GM21529 (cell line): Measurements from ENCODE around the gene ACSF2.
"Not testable (repeated sequence)": the region's sequence is repeated elsewhere in the genome, so short reads cannot be mapped to it uniquely, and the experiment has no call there.

ENCODE experiments used
- ATAC-seq: cut with Tn5 transposase; IDR thresholded peaks from one replicate; pipeline ENCODE4 v1.9.1; 2021; ENCODE audit not compliant: unreplicated experiment

The ACSF2 gene

GRCh38 chr17:50475775-50476544 lies 49.9 kb downstream of the ACSF2 start:
- not testable (repeated sequence) for ATAC-seq

DNA sequence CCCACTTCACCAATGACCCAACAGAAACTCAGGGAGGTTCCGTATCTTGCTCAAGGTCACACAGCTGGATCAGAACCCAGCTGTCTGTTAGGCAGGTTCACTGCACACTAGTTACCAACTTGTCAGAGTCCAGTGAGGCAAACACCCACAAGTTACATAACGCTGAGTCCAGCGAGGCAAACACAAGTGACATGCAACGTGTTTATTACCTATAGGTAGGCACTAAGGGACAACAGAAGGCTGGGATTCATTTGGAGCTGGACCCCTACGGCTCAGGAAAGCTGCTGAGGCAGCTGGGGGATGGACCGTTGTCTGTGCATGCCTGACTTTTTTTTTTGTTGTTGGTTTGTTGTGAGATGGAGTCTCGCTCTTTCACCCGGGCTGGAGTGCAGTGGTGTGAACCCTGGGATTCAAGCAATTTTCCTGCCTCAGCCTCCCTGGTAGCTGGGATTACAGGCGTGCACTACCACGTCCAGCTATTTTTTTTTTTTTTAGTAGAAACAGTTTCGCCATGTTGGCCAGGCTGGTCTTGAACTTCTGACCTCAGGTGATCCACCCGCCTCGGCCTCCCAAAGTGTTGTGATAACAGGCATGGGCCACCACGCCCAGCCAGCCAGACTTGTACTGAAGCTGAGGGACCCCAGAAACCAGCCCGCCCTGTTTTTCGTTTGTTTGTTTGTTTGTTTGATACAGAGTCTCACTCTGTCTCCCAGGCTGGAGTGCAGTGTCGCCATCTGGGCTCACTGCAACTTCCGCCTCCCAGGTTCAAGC lies 50.7 kb downstream of the ACSF2 start:
- ATAC-seq, result no peak

DNA sequence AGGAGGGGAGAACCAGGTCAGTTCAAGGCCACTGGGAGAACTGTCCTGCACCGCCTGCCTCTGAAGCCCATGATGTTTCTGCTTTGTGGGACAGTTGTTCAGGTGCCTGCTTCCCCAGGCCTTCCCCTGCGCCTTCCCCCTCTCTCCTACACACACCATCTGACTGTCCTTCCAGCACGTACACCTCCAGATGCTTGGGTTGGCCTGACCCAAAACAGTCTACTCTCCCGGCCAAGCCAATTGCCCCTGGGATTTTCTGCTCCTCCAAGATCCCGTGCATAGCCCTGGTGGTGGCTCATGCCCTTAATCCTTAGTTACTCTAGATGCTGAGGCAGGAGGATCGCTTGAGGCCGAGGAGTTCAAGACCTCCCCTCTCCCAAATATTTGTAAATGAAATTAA lies 52.0 kb downstream of the ACSF2 start:
- ATAC-seq, result no peak

- ATAC-seq, result peak; percentile 85
Observed at GRCh38 chr17:50478391-50479381, 52.7 kb downstream of the ACSF2 start, which contains the start of gene RSAD1. RSAD1 (plus strand) TSS chr17:50478860; CDS start chr17:50478885, 25 bp downstream.

- no peak for ATAC-seq
Observed at GRCh38 chr17:50479522-50480141, 53.6 kb downstream of the ACSF2 start.

DNA sequence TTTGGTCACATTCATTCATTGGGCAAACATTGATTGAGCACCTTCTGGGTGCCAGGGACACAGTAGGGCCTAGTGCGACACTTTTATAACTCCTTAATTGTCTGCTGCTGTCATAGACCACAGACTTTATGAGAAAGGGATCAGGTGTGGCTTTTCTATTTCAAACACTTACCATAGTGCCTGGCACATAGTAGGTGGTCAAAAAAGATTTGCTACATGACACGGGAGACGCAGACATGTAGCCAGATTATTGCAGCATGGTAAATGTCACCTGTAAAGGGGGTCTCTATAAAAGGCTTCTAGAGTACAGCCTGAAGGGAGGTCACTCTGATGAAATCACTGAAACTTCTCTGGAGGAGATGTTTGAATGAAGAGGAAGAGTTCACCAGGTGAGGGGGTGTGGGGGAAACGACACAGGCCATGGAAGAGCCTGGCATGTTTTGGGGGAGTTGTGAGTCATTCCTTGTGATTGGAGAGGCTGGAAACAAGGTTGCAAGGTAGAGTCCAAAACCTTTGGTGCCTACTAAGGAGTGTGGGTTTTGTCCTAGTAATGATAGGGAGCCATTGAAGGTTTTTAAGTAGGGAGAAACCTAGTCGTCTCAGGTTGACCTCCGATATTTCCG lies 54.2 kb downstream of the ACSF2 start:
- ATAC-seq, result no peak

DNA sequence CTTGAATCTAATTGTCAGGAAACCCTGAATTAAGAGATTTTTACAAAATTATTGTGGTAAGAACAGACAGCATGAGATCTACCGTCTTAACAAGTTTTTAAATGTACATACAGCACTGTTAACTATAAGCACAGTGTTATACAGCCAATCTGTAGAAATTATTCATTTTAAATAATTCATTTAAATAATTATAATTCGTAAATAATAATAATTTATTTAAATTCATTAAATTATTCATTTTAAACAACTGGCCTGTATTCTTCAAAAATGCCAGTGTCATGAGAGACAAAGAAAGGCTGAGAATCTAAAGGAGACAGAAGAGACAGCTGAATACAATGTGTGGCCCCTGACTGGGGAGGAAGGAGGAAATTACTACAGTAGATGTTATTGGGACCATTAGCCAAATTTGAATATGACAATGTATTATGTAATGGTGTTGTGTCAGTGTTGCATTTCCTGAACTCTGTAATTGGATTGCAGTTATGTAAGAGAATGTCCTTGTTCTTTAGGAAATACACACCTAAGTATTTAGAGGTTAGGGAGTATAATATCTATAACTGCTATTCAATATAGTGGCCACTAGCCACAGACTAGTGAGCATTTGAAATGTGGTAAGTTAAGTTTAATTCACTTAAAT lies 55.0 kb downstream of the ACSF2 start:
- no peak for ATAC-seq

- no peak for ATAC-seq
Observed at GRCh38 chr17:50481648-50482047, 55.6 kb downstream of the ACSF2 start.

DNA sequence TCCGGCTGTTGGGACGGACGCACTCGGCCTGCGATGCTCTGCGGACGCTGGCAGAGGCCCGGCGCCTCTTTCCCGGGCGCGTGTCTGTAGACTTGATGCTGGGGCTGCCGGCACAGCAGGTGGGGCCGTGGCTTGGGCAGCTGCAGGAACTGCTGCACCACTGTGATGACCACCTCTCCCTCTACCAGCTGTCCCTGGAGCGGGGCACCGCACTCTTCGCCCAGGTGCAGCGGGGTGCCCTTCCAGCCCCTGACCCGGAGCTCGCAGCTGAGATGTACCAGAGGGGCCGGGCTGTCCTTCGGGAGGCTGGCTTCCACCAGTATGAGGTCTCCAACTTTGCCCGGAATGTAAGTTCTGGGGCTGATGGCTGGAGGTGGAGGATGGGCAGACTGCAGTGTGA lies 56.1 kb downstream of the ACSF2 start:
- no peak for ATAC-seq

DNA sequence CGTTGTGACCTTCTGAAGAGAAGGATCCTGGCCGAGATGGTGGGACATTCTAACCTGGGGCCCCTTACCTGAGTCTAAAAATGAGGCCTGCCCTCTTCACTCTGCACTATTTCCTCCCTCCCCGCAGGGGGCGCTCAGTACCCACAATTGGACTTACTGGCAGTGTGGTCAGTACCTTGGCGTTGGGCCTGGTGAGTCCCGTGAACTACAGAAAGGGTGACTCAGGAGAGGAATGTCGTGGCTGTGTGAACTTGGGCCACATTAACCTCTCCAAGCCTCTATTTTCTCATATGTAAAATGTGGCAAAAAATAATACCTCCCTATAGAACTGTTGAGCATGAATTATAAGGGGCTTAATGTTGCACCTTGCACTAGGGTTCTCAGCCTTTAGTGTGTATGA lies 56.5 kb downstream of the ACSF2 start:
- ATAC-seq, result peak; percentile 34

- no peak for ATAC-seq
Observed at GRCh38 chr17:50483266-50483665, 57.2 kb downstream of the ACSF2 start.

DNA sequence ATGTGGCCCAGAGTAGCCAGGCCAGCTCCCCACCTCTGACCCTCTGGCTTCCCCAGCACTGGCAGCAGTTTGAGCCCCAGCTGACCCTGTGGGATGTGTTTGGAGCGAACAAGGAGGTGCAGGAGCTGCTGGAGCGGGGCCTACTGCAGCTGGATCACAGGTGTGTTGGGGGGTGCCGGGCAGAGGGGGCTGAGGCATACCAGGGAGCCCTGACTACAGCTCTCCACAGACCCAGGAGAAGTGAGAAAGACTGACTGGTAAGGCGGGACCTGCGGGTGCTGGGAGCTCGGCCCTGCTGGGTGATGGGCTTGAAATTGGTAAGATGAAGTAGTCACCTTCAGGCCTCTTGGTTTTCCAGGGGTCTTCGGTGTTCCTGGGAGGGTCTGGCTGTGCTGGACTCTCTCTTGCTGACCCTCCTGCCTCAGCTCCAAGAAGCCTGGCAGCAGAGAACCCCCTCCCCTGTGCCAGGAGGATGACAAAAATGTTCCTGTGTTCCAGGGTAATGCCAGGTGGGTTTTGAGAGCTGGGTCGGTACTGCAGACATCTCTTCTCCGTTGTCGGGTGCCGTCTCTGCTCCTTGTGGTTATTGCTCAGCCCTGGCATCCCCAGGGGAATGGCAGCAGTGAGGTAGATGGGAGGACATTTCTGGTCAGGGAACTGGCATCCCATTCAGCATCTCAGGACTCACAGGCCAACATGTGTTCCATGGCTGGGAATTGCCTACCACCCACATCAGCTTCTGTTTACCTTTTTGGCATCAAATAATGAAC lies 58.6 kb downstream of the ACSF2 start:
- ATAC-seq, result no peak

- ATAC-seq, result no peak
Observed at GRCh38 chr17:50487213-50488096, 61.4 kb downstream of the ACSF2 start.

DNA sequence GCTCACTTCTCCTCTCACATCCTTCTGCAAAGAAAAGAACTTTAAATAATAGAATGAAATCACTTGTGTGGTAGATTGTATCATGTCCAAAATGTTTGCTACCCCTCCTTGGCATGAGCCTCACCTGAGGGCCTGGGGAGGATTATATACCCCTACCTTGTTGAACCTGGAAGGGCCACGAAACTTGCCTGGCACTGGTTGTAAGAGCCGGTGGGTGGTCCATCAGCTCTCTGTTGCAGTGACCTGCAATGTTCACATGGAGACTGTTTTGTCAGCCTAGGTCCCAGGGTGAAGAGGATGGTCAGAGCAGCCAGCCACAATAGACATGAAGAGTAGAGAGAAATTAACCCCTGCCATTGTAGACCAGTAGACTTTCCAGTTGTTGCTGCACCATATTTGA lies 62.9 kb downstream of the ACSF2 start:
- ATAC-seq, result no peak

DNA sequence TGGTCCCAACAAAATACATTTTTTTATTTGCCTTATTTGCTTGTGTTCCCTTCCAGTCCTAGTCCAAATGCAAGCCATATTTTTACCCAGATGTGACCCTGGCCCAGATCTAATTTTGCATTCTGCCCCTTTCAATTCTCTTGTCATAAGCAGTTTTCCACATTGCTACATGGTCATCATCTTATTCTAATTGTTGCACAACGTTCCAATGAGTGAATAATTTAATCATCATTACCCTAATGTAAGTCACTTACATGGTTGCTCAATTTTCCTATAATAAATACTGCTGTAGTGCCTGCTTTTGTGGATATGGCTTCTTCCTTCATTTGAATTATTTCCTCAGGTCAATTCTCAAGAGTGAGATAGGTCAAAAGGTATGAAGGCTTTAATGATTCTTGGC lies 65.5 kb downstream of the ACSF2 start:
- ATAC-seq, result no peak

DNA sequence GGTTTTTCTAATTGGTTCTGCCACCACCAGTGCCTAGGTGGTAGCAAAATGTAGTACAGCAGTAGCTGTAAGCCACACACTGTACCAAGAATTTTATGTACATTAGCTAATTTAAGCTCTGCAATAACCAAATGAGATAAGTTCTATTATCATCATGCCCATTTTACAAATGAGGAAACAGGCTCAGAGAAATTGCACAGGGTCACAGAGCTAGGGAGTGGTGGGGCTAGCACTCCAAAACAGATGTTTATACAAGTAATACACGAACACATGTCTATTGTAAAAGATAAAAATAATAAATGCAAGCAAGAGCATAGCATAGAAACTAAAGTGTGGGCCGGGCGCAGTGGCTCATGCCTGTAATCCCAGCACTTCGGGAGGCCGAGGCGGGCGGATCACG lies 66.2 kb downstream of the ACSF2 start:
- no peak for ATAC-seq

DNA sequence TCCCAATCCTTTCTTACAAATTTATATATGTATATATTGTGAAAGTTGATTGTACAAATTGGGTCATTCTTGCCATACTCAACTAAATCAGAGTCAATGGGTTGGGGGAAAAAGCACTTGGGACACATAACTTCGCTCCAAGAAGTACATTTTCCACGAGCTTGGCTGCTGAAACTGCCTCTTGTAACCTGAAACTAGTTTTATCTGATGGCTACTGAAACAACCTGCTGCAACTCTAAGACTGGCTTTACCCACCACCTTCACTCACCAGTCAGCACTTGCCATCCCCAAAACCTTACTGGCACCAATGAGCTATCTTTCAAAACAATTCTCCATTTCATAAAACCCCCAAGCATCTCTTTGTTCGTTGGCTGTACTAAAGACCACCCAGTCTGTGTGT lies 67.7 kb downstream of the ACSF2 start:
- ATAC-seq, result no peak

DNA sequence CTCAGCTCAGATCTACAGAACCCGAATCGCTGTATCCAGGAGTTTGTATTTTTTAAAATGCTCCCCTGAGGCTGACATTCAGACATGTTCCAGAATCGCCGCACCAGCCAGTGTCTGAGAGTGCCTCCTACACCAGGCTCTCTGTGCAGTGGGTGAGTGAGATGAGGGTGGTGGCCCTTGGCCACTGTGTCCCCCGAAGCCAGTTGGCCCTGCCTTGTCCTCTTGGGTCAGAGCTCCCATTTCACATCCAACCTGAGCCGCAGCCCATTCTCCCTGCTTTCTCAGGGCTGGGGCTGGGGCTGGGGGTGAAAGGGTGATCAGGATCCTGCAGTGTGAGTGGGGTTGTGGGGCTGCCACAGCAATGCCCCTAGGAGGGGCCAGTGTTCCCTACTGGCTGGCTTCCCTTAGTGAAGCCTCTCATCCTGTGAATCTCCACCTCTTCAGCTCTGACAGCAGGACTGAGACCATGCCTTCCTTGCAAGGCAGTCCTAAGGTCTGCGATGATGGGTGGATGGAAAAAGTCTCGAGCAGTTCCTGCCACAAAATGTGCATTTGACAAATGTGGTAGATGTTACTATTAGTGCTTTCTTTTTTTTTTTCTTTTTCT lies 69.3 kb downstream of the ACSF2 start:
- ATAC-seq, result no peak
